Vagina (tissue), 2 donors: ENCODE measurements around the gene SLC23A1. TPM values are rescaled to one million over a fixed set of nuclear protein-coding genes. Genes with fewer than 3 reads are reported as not detected.

Experiments
- DNase-seq, 2 donors: peaks; one replicate each; pipeline ENCODE4 v3.0.0-alpha.2; 2017; ENCODE audit errors: extremely low spot score in 2 of 2
- H3K27ac ChIP-seq: fragments of 200-600 bp; sonication (generic); one replicate; pipeline ENCODE4 v1.5.1; 2019
- H3K27me3 ChIP-seq: fragments of 200-600 bp; sonication (generic); one replicate; pipeline ENCODE4 v1.5.1; 2019
- H3K36me3 ChIP-seq, 2 donors: fragments of 200-600 bp; sonication (generic); one replicate each; pipeline ENCODE4 v1.5.1; 2017 to 2019
- H3K4me1 ChIP-seq: fragments of 200-600 bp; sonication (generic); one replicate; pipeline ENCODE4 v1.5.1; 2019
- H3K4me3 ChIP-seq, 2 donors: fragments of 200-600 bp; sonication (generic); 1 replicate in 1 of 2; 2 replicates in 1 of 2; pipeline ENCODE4 v1.5.1; 2016 to 2019
- H3K9me3 ChIP-seq: fragments of 200-600 bp; sonication (generic); one replicate; pipeline ENCODE4 v1.5.1; 2019
- CTCF ChIP-seq, 3 experiments: fragments of 450-650 bp in 2 of 3; fragments of 200-600 bp in 1 of 3; sonication (generic) in 1 of 3; IDR thresholded peaks; one replicate each; pipeline ENCODE4 v1.5.1; 2017 to 2019; ENCODE audit warnings: antibody characterized with exemption in 3 of 3, mild to moderate bottlenecking in 2 of 3, moderate library complexity in 2 of 3
- POLR2A ChIP-seq, 2 donors: fragments of 450-650 bp; IDR thresholded peaks; one replicate each; pipeline ENCODE4 v1.6.1; 2017; ENCODE audit warnings: antibody characterized with exemption in 2 of 2, mild to moderate bottlenecking in 2 of 2, moderate library complexity in 2 of 2
- POLR2AphosphoS5 ChIP-seq, 2 donors: sonication (generic); formaldehyde crosslinking; IDR thresholded peaks; one replicate each; pipeline ENCODE4 v1.9.0; 2017; ENCODE audit warnings: antibody characterized with exemption in 2 of 2, mild to moderate bottlenecking in 2 of 2, low read depth in 1 of 2; ENCODE audit not compliant: insufficient read depth in 1 of 2
- intact Hi-C: fragments of 100-400 bp; cut with DNase I; formaldehyde crosslinking; loops from one replicate; pipeline ENCODE4 v1.15.1; 2023
- total RNA-seq: library from RNA; depleted of rRNA; stranded (reverse); fragments of >200 nt; gene quantifications from one replicate; pipeline ENCODE4 v1.2.3, GENCODE V29; 2016

The SLC23A1 gene
- total RNA-seq = not detected

- Histone ChIP-seq H3K4me3 (no peak within 1 kb of the TSS), H3K9me3 (no peaks in the 10 kb centered on the region), H3K27me3 (no peaks in the 10 kb centered on the region), H3K4me1 (peaks cover 36% of the 10 kb centered on the region), H3K27ac (peak within 1 kb of the TSS; percentile 80), H3K36me3 (no peaks in the 10 kb centered on the region)
- intact Hi-C loops = no loop called here
- no peak for DNase-seq
- TF ChIP-seq POLR2AphosphoS5 (IDR thresholded peaks at IDR 0.05; ENCODE audit: insufficient read depth in 1 of 2, low read depth in 1 of 2) = no peak
- no peak for TF ChIP-seq POLR2A (IDR thresholded peaks at IDR 0.05)
- no peak for TF ChIP-seq CTCF (IDR thresholded peaks at IDR 0.05)
Measured at GRCh38 chr5:139383275-139383992, at the start of gene SLC23A1. TSS of gene SLC23A1 (minus strand) at chr5:139383297. CDS start at chr5:139383253, 44 bp downstream.

DNA sequence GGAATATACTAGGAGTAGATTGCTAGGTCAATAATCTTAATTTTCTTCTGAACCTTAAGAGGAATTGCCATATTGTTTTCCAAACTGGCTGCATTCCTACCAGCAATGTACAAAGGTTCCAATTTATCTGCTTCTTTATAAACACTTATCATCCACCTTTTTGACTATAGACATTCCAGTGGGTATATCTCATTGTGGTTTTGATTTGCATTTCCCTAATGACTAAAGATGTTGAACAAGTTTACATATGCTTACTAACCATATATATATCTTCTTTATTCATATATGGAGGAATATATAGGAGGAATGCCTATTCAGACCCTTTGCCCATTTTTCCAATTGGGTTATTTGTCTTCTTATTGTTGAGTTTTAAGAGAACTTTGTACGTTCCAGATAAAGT, 48.6 kb upstream of the SLC23A1 start:
- no peak for TF ChIP-seq CTCF (IDR thresholded peaks at IDR 0.05)
- TF ChIP-seq POLR2A (IDR thresholded peaks at IDR 0.05) = no peak
- TF ChIP-seq POLR2AphosphoS5 (IDR thresholded peaks at IDR 0.05; ENCODE audit: insufficient read depth in 1 of 2, low read depth in 1 of 2) = no peak
- intact Hi-C loops = no loop called here
- peaks cover 0 to 22% of the 10 kb centered on the region in 2 donors for H3K36me3 ChIP-seq

DNA sequence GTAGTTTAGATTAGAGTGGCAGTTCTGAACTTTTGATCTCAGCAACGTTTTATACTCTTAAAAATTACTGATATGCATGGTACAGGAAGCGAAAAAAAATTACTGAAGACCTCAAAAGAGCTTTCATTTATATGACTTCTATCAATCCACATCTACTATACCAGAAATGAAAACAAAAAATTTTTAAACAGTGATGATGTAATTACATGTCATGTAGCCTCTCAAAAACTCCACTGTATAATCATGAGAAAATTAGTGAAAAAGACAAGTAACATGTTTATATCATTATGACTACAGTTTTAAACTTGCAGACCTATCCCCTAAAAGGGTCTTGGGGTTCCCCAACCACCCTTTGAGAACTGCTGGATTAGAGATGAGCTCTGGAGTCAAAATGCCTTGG, 46.9 kb upstream of the SLC23A1 start:
- H3K27ac ChIP-seq = no peak overlapping the region
- no peak overlapping the region for H3K4me3 ChIP-seq
- no peak for DNase-seq
- H3K9me3 ChIP-seq = no peaks in the 10 kb centered on the region
- no peaks in the 10 kb centered on the region for H3K4me1 ChIP-seq
- no peaks in the 10 kb centered on the region for H3K27me3 ChIP-seq
- peaks cover 0 to 33% of the 10 kb centered on the region in 2 donors for H3K36me3 ChIP-seq
- intact Hi-C loops = no loop called here
- no peak for TF ChIP-seq CTCF (IDR thresholded peaks at IDR 0.05)
- no peak for TF ChIP-seq POLR2A (IDR thresholded peaks at IDR 0.05)
- TF ChIP-seq POLR2AphosphoS5 (IDR thresholded peaks at IDR 0.05; ENCODE audit: insufficient read depth in 1 of 2, low read depth in 1 of 2) = no peak

More for the DNA sequence above, 48.6 kb upstream of the SLC23A1 start:
- Histone ChIP-seq H3K4me1 (no peaks in the 10 kb centered on the region), H3K9me3 (no peaks in the 10 kb centered on the region), H3K27ac (no peak overlapping the region), H3K27me3 (no peaks in the 10 kb centered on the region), H3K4me3 (no peak overlapping the region)
- no peak for DNase-seq

GRCh38 chr5:139426203-139426885, 43.2 kb upstream of the SLC23A1 start:
- H3K4me1 ChIP-seq = no peaks in the 10 kb centered on the region
- no peaks in the 10 kb centered on the region for H3K9me3 ChIP-seq
- no peaks in the 10 kb centered on the region for H3K27me3 ChIP-seq
- H3K4me3 ChIP-seq = no peak overlapping the region
- no peak for DNase-seq
- no peak overlapping the region for H3K27ac ChIP-seq
- peaks cover 0 to 30% of the 10 kb centered on the region in 2 donors for H3K36me3 ChIP-seq
- no peak for TF ChIP-seq CTCF (IDR thresholded peaks at IDR 0.05)
- no peak for TF ChIP-seq POLR2AphosphoS5 (IDR thresholded peaks at IDR 0.05; ENCODE audit: insufficient read depth in 1 of 2, low read depth in 1 of 2)
- TF ChIP-seq POLR2A (IDR thresholded peaks at IDR 0.05) = no peak
- intact Hi-C loops = loop anchor here (5.0 kb wide), 1 partner anchor 91 kb away; no protein-coding TSS in a partner anchor

DNA sequence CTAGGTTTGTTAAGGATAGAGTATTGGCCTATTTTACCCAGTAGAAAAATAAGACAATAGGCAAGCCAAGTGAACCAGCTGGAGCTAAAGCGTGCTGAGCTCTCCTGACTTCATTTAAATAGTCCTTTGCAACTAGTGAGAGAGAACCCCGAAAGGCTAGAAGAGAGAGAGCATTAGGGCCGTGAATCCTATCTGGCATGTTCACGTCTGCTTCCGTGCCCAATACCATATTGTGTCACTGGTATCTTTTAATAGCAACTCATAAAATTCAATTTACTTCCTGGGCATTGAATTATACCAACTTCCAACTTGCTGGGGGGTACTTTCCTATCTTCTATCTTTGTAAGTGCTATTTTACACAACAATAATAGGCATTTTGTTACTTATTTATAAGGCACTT, 42.4 kb upstream of the SLC23A1 start:
- Histone ChIP-seq H3K27ac (no peak overlapping the region), H3K4me3 (no peak overlapping the region), H3K9me3 (no peaks in the 10 kb centered on the region), H3K27me3 (no peaks in the 10 kb centered on the region), H3K36me3 (peaks cover 0 to 30% of the 10 kb centered on the region in 2 donors), H3K4me1 (no peaks in the 10 kb centered on the region)
- intact Hi-C loops = loop anchor here (5.0 kb wide), 1 partner anchor 92 kb away; no protein-coding TSS in a partner anchor
- TF ChIP-seq POLR2AphosphoS5 (IDR thresholded peaks at IDR 0.05; ENCODE audit: insufficient read depth in 1 of 2, low read depth in 1 of 2) = no peak
- no peak for TF ChIP-seq POLR2A (IDR thresholded peaks at IDR 0.05)
- TF ChIP-seq CTCF (IDR thresholded peaks at IDR 0.05) = no peak
- DNase-seq = no peak
